ENCODE measurements around the gene MEOX1. TPM values are rescaled to one million over a fixed set of nuclear protein-coding genes. Genes with fewer than 3 reads are reported as not detected.

Gene MEOX1
- total RNA-seq, 1 experiment from 2014 or later = not detected

DNA sequence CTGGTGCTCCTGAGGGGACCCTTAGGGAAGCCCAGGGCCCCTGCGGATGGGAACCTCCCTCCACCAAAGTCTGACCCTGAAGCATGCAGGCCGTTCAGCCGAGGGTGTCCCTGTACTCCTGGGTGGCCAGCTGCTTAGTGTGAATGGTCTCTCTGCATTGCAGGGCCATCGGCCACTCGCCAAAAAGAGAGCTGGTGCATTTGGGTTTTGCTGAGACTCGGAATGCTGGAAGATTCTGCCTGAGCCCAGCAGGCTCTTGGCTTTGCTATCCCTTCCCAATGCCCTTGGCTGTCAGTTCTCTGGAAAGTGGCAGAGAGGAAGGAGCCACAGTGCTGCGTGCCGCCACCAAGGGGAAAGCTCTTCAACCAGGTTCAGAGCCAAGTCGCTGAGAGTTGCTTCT, 2.8 kb downstream of the MEOX1 start:
- Histone ChIP-seq H2AFZ (ENCODE audit: low read length) (no peak overlapping the region), H3K9me2 (replicated peaks; ENCODE audit: insufficient read depth, low read length) (no peaks in the 10 kb centered on the region), H3K27me3 (ENCODE audit: low read length) (no peaks in the 10 kb centered on the region), H3K9me3 (ENCODE audit: low read length) (no peaks in the 10 kb centered on the region), H3K9ac (ENCODE audit: low read length) (no peak overlapping the region), H3K79me2 (ENCODE audit: low read length) (no peaks in the 10 kb centered on the region), H3K4me1 (ENCODE audit: low read length) (peaks cover 11% of the 10 kb centered on the region), H3K36me3 (ENCODE audit: insufficient read depth, low read length) (no peaks in the 10 kb centered on the region), H3K4me2 (ENCODE audit: low read depth, low read length, poor library complexity, severe bottlenecking) (no peak overlapping the region), H3K27ac (ENCODE audit: low read length) (no peak overlapping the region), H4K20me1 (ENCODE audit: insufficient read depth, low read depth, low read length) (no peaks in the 10 kb centered on the region), H3K4me3 (ENCODE audit: low read length) (no peak overlapping the region)
- no peak for DNase-seq

DNA sequence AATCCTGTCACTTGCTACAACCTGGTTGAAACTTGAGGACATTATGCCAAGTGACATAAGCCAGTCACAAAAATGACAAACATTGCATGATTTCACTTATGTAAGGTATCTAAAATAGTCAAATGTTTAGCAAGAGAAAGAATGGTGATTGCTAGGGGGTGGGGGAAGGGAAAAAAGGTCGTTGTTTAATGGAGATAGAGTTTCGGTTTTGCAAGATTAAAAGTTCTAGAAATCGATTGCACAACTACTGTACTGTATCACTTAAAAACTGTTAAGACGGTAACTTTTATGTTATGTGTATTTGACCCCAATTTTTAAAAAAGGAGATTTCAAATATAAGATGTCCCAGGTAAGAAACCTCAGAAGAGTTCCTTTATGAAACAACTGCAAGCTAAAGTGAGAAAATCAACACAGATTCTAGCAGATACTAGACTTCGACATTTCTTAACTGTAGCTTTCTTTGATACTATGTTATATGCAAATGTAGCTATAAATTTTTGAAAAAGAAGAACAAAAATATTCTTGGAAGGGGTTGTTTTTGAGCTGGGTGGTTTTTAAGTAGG, 5.9 kb downstream of the MEOX1 start:
- Histone ChIP-seq H3K4me3 (ENCODE audit: low read length) (no peak overlapping the region), H3K27me3 (ENCODE audit: low read length) (no peaks in the 10 kb centered on the region), H3K4me2 (ENCODE audit: low read depth, low read length, poor library complexity, severe bottlenecking) (no peak overlapping the region), H3K4me1 (ENCODE audit: low read length) (peaks cover 11% of the 10 kb centered on the region), H3K9me3 (ENCODE audit: low read length) (no peaks in the 10 kb centered on the region), H2AFZ (ENCODE audit: low read length) (no peak overlapping the region), H3K9me2 (replicated peaks; ENCODE audit: insufficient read depth, low read length) (no peaks in the 10 kb centered on the region), H3K79me2 (ENCODE audit: low read length) (no peaks in the 10 kb centered on the region), H4K20me1 (ENCODE audit: insufficient read depth, low read depth, low read length) (no peaks in the 10 kb centered on the region), H3K36me3 (ENCODE audit: insufficient read depth, low read length) (no peaks in the 10 kb centered on the region), H3K27ac (ENCODE audit: low read length) (no peak overlapping the region), H3K9ac (ENCODE audit: low read length) (no peak overlapping the region)
- no peak for DNase-seq

DNA sequence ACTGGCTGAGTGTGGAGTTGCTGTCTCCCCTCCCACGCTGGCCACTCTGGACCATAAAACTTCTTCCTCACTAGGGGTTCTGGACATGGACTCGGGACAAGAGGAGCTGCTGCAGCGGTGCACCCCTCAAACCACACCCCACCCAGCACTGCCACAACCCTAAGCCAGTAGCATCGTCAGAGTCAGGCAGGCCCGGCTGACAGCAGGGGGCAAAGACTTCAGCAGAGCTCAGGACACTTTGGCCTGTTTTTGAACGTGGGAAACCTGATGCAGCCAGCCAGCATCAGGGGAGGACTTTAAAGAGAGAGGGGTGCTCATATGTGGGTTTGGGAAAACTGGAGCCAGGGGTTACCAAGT, 9.6 kb downstream of the MEOX1 start:
- no peaks in the 10 kb centered on the region for H3K79me2 ChIP-seq (ENCODE audit: low read length)
- H4K20me1 ChIP-seq (ENCODE audit: insufficient read depth, low read depth, low read length) = no peaks in the 10 kb centered on the region
- no peaks in the 10 kb centered on the region for H3K9me3 ChIP-seq (ENCODE audit: low read length)
- peaks cover 16% of the 10 kb centered on the region for H3K4me1 ChIP-seq (ENCODE audit: low read length)
- H3K4me3 ChIP-seq (ENCODE audit: low read length) = no peak overlapping the region
- H3K36me3 ChIP-seq (ENCODE audit: insufficient read depth, low read length) = no peaks in the 10 kb centered on the region
- H3K9me2 ChIP-seq (replicated peaks; ENCODE audit: insufficient read depth, low read length) = no peaks in the 10 kb centered on the region
- no peak for DNase-seq
- H3K4me2 ChIP-seq (ENCODE audit: low read depth, low read length, poor library complexity, severe bottlenecking) = no peak overlapping the region
- H2AFZ ChIP-seq (ENCODE audit: low read length) = no peak overlapping the region
- no peak overlapping the region for H3K27ac ChIP-seq (ENCODE audit: low read length)
- H3K27me3 ChIP-seq (ENCODE audit: low read length) = no peaks in the 10 kb centered on the region
- H3K9ac ChIP-seq (ENCODE audit: low read length) = no peak overlapping the region

DNA sequence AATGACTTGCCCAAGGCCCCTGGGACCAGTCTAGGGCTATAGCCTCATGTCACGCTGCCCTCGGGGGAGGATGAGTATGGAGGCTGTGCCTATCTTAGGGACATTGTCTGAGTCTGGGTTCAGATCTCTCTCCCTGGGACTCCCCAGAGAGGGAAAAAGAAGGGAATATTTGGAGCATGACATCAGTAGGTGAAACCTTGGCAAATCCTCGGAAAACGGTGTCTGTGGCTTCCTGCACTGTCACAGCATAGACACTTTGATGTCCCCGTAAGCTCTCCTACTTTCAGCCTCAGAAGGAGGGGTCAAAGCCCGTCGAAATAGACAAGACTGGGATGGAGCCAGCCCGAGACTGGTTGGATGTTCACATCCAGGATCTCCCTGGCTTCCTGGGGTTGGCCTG, 11.3 kb downstream of the MEOX1 start:
- H4K20me1 ChIP-seq (ENCODE audit: insufficient read depth, low read depth, low read length) = no peaks in the 10 kb centered on the region
- no peak overlapping the region for H2AFZ ChIP-seq (ENCODE audit: low read length)
- no peak overlapping the region for H3K27ac ChIP-seq (ENCODE audit: low read length)
- DNase-seq = no peak
- no peaks in the 10 kb centered on the region for H3K36me3 ChIP-seq (ENCODE audit: insufficient read depth, low read length)
- H3K4me1 ChIP-seq (ENCODE audit: low read length) = peaks cover 5% of the 10 kb centered on the region
- no peaks in the 10 kb centered on the region for H3K79me2 ChIP-seq (ENCODE audit: low read length)
- no peak overlapping the region for H3K4me2 ChIP-seq (ENCODE audit: low read depth, low read length, poor library complexity, severe bottlenecking)
- H3K27me3 ChIP-seq (ENCODE audit: low read length) = no peaks in the 10 kb centered on the region
- H3K9ac ChIP-seq (ENCODE audit: low read length) = no peak overlapping the region
- no peaks in the 10 kb centered on the region for H3K9me2 ChIP-seq (replicated peaks; ENCODE audit: insufficient read depth, low read length)
- no peak overlapping the region for H3K4me3 ChIP-seq (ENCODE audit: low read length)
- H3K9me3 ChIP-seq (ENCODE audit: low read length) = no peaks in the 10 kb centered on the region

DNA sequence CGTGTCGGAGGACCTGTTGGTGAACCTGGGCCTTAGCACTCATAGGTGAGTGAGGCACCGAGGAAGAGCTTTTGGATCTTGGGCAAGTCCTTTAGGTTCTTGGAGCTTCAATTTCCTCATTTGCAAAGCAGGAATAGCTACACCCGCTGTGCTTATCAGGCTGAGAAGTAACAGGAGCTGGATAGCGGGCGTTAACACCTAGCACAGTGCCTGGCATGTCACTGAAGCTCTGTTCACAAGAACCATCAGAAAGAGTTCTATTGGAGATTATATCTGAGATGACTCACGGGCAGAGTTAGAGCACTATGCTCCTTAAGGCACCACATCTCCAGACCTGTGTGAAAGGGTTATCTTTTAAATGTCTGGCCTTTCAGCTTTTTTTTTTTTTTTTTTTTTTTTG, 12.8 kb downstream of the MEOX1 start:
- H4K20me1 ChIP-seq (ENCODE audit: insufficient read depth, low read depth, low read length) = no peaks in the 10 kb centered on the region
- H2AFZ ChIP-seq (ENCODE audit: low read length) = no peak overlapping the region
- no peaks in the 10 kb centered on the region for H3K9me2 ChIP-seq (replicated peaks; ENCODE audit: insufficient read depth, low read length)
- no peak overlapping the region for H3K4me3 ChIP-seq (ENCODE audit: low read length)
- peaks cover 5% of the 10 kb centered on the region for H3K4me1 ChIP-seq (ENCODE audit: low read length)
- H3K4me2 ChIP-seq (ENCODE audit: low read depth, low read length, poor library complexity, severe bottlenecking) = no peak overlapping the region
- H3K27me3 ChIP-seq (ENCODE audit: low read length) = no peaks in the 10 kb centered on the region
- no peak for DNase-seq
- H3K36me3 ChIP-seq (ENCODE audit: insufficient read depth, low read length) = no peaks in the 10 kb centered on the region
- no peak overlapping the region for H3K27ac ChIP-seq (ENCODE audit: low read length)
- H3K79me2 ChIP-seq (ENCODE audit: low read length) = no peaks in the 10 kb centered on the region
- H3K9me3 ChIP-seq (ENCODE audit: low read length) = no peaks in the 10 kb centered on the region
- H3K9ac ChIP-seq (ENCODE audit: low read length) = no peak overlapping the region

DNA sequence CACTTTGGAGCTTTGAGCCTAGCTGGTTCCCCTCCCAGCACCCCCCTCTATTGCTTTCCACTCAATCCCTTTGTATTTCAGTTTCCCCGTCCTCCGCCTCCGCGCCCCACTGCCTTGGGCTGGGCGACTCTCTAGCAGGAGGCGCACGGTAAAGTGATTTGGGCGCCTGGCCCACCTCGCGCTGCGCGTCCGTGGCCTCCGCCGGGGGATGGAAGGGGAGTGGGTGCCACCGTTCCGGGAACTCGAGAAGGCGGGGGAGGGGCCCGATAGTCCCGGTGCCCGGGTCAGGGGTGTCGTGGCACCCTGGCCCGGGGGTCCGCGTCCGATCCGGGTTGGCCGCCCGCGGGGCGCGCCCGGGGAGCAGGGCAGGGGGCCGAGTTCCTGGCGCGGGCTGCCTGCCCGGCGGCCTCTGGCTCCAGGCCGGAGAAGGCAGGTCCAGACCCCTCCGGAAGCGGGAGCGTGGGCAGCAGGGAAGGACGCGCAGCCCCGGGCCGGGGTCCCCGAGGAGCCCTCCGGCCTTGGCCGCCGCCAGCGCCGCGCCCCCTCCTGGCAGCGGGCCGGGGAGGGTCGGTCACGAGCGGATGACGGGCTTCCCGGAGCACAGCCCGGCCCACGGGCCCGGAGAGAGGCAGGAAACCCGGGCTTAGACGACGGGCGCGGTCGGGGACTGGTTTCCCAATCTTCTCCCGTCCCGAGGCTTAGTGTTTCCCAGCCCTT, 15.8 kb downstream of the MEOX1 start:
- H3K9ac ChIP-seq (ENCODE audit: low read length) = no peak overlapping the region
- no peak overlapping the region for H3K4me2 ChIP-seq (ENCODE audit: low read depth, low read length, poor library complexity, severe bottlenecking)
- DNase-seq = no peak

DNA sequence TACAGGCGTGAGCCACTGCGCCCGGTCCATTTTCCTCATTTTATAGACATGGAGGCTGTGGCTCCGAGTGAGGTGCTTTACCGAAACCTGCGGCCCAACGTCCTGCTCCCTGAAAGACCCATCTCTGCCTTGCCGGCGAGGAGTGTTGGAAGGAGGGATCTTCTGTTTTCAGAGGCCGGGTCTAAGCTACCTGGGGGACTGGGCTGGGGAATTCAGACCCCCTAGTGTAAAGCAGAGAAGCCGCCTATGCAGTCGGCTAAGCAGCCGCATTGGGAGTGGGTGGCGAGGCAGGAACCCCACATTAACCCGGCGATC, 16.3 kb downstream of the MEOX1 start:
- no peak for DNase-seq
- Histone ChIP-seq H3K4me2 (ENCODE audit: low read depth, low read length, poor library complexity, severe bottlenecking) (no peak overlapping the region), H3K27ac (ENCODE audit: low read length) (no peak overlapping the region), H3K9me3 (ENCODE audit: low read length) (no peaks in the 10 kb centered on the region), H3K27me3 (ENCODE audit: low read length) (no peaks in the 10 kb centered on the region), H2AFZ (ENCODE audit: low read length) (no peak overlapping the region), H4K20me1 (ENCODE audit: insufficient read depth, low read depth, low read length) (no peaks in the 10 kb centered on the region), H3K79me2 (ENCODE audit: low read length) (no peaks in the 10 kb centered on the region), H3K4me1 (ENCODE audit: low read length) (peaks cover 5% of the 10 kb centered on the region), H3K9ac (ENCODE audit: low read length) (no peak overlapping the region), H3K36me3 (ENCODE audit: insufficient read depth, low read length) (no peaks in the 10 kb centered on the region), H3K4me3 (ENCODE audit: low read length) (no peak overlapping the region), H3K9me2 (replicated peaks; ENCODE audit: insufficient read depth, low read length) (no peaks in the 10 kb centered on the region)

More for the DNA sequence above, 15.8 kb downstream of the MEOX1 start:
- H3K9me3 ChIP-seq (ENCODE audit: low read length) = no peaks in the 10 kb centered on the region
- H3K27me3 ChIP-seq (ENCODE audit: low read length) = no peaks in the 10 kb centered on the region
- no peaks in the 10 kb centered on the region for H3K9me2 ChIP-seq (replicated peaks; ENCODE audit: insufficient read depth, low read length)
- H3K4me3 ChIP-seq (ENCODE audit: low read length) = no peak overlapping the region
- no peaks in the 10 kb centered on the region for H3K79me2 ChIP-seq (ENCODE audit: low read length)
- H3K27ac ChIP-seq (ENCODE audit: low read length) = no peak overlapping the region
- peaks cover 5% of the 10 kb centered on the region for H3K4me1 ChIP-seq (ENCODE audit: low read length)
- no peaks in the 10 kb centered on the region for H3K36me3 ChIP-seq (ENCODE audit: insufficient read depth, low read length)
- no peak overlapping the region for H2AFZ ChIP-seq (ENCODE audit: low read length)
- no peaks in the 10 kb centered on the region for H4K20me1 ChIP-seq (ENCODE audit: insufficient read depth, low read depth, low read length)

DNA sequence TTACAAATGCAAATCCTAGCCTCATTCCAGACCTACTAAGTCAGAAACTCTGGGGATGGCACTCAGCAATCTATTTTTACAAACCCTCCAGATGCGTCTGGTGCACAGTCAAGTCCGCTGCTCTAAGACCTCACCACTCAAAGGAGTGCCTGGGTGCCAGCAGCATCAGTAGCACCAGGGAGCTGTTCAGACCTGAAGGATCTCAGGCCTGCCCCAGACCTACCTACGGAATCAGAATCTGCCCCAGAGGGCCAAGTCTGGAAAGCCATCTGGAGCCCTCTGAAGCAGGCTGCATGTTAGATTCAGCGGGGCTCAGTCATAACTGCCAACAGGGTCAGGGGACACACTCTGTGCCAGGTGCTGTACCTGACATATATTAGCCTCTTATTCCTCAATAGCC, 17.6 kb downstream of the MEOX1 start:
- Histone ChIP-seq H3K36me3 (ENCODE audit: insufficient read depth, low read length) (no peaks in the 10 kb centered on the region), H3K9ac (ENCODE audit: low read length) (no peak overlapping the region), H3K27ac (ENCODE audit: low read length) (no peak overlapping the region), H3K4me2 (ENCODE audit: low read depth, low read length, poor library complexity, severe bottlenecking) (no peak overlapping the region), H3K9me3 (ENCODE audit: low read length) (no peaks in the 10 kb centered on the region), H2AFZ (ENCODE audit: low read length) (no peak overlapping the region), H3K4me3 (ENCODE audit: low read length) (no peak overlapping the region), H3K9me2 (replicated peaks; ENCODE audit: insufficient read depth, low read length) (no peaks in the 10 kb centered on the region), H3K27me3 (ENCODE audit: low read length) (no peaks in the 10 kb centered on the region), H3K4me1 (ENCODE audit: low read length) (no peaks in the 10 kb centered on the region), H3K79me2 (ENCODE audit: low read length) (no peaks in the 10 kb centered on the region), H4K20me1 (ENCODE audit: insufficient read depth, low read depth, low read length) (no peaks in the 10 kb centered on the region)
- DNase-seq = no peak

Measured in Karpas-422 (cell line).